ENCODE data around the gene UHRF1. TPM values are rescaled to one million over a fixed set of nuclear protein-coding genes. Genes with fewer than 3 reads are reported as not detected.

Gene UHRF1
- total RNA-seq (1 to 10 TPM; 4.9 to 7.5 TPM), polyA plus RNA-seq (1 to 10 TPM; 3.2 to 4.1 TPM)
- long read RNA-seq, donor 1, transcript UHRF1-205 (17 exons, 3,965 nt), result major isoform, 7 of 7 reads
- long read RNA-seq, donor 1, partial matches to known transcripts, result 0 of 7 reads
- long read RNA-seq, donor 1, other reads (novel, unspliced or antisense), result 0 of 7 reads
- long read RNA-seq, donor 2, partial matches to known transcripts, result 0 of 1 reads
- long read RNA-seq, donor 2, other reads (novel, unspliced or antisense), result 0 of 1 reads
- long read RNA-seq, donor 3, partial matches to known transcripts, result 0 of 3 reads
- long read RNA-seq, donor 3, other reads (novel, unspliced or antisense), result 0 of 3 reads
- long read RNA-seq, donor 4, partial matches to known transcripts, result 0 of 2 reads
- long read RNA-seq, donor 4, other reads (novel, unspliced or antisense), result 0 of 2 reads
- long read RNA-seq, donor 5, transcript UHRF1-205 (17 exons, 3,965 nt), result major isoform, 6 of 8 reads
- long read RNA-seq, donor 5, partial matches to known transcripts, result 0 of 8 reads
- long read RNA-seq, donor 5, other reads (novel, unspliced or antisense), result 0 of 8 reads

GRCh38 chr19:4909156-4909896 lies at the start of gene UHRF1:
TSS of gene UHRF1 (plus strand) at chr19:4909501. CDS start at chr19:4910886, 1,385 bp downstream.
- Histone ChIP-seq H3K36me3 (ENCODE audit: control insufficient read depth in 4 of 4, insufficient read depth in 4 of 4, low read length in 4 of 4) (no peaks in the 10 kb centered on the region), H3K9ac (ENCODE audit: insufficient read depth in 1 of 2, low read length in 2 of 2) (peak within 1 kb of the TSS in 1 of 2 donors; percentile 42), H3K27ac (ENCODE audit: low read depth in 1 of 2, low read length in 1 of 2) (no peak within 1 kb of the TSS), H3K9me3 (ENCODE audit: control insufficient read depth in 4 of 4, insufficient read depth in 3 of 4, low read length in 3 of 4) (no peaks in the 10 kb centered on the region), H3K4me3 (peak within 1 kb of the TSS; percentile 72), H3K4me1 (ENCODE audit: control insufficient read depth in 5 of 5, insufficient read depth in 5 of 5, low read length in 5 of 5) (peaks cover 0 to 20% (median 14%) of the 10 kb centered on the region in 5 donors), H3K27me3 (ENCODE audit: control insufficient read depth in 3 of 3, insufficient read depth in 3 of 3, low read length in 2 of 3) (no peaks in the 10 kb centered on the region)
- TF ChIP-seq CTCF (IDR thresholded peaks at IDR 0.05; ENCODE audit: control extremely low read depth, extremely low read depth), result no peak
- WGBS, 2 donors, result 2 to 5% methylated on average over 63 to 89 of the region's 89 CpGs
- DNase-seq, result peak; percentile 69 to 77 (median 69)
- ATAC-seq (ENCODE audit: insufficient read depth, low FRiP score), result no peak

- Histone ChIP-seq H3K4me1 (ENCODE audit: control insufficient read depth in 5 of 5, insufficient read depth in 5 of 5, low read length in 5 of 5) (no peaks in the 10 kb centered on the region), H3K27ac (ENCODE audit: low read depth in 1 of 2, low read length in 1 of 2) (no peak overlapping the region), H3K27me3 (ENCODE audit: control insufficient read depth in 3 of 3, insufficient read depth in 3 of 3, low read length in 2 of 3) (no peaks in the 10 kb centered on the region), H3K9ac (ENCODE audit: insufficient read depth in 1 of 2, low read length in 2 of 2) (no peak overlapping the region), H3K36me3 (ENCODE audit: control insufficient read depth in 4 of 4, insufficient read depth in 4 of 4, low read length in 4 of 4) (peaks cover 10 to 32% (median 12%) of the 10 kb centered on the region in 4 donors), H3K9me3 (ENCODE audit: control insufficient read depth in 4 of 4, insufficient read depth in 3 of 4, low read length in 3 of 4) (no peaks in the 10 kb centered on the region), H3K4me3 (no peak overlapping the region)
- no peak for TF ChIP-seq CTCF (IDR thresholded peaks at IDR 0.05; ENCODE audit: control extremely low read depth, extremely low read depth)
- 83 to 93% methylated on average over 11 of the region's 11 CpGs for WGBS, 2 donors
- ATAC-seq (ENCODE audit: insufficient read depth, low FRiP score) (no peak), DNase-seq (no peak)
Observed at GRCh38 chr19:4859697-4860096, 49.6 kb upstream of the UHRF1 start.

GRCh38 chr19:4861147-4861546 lies 48.2 kb upstream of the UHRF1 start:
- ATAC-seq (ENCODE audit: insufficient read depth, low FRiP score) (no peak), DNase-seq (peak in 1 of 3 donors; percentile 6)
- Histone ChIP-seq H3K9me3 (ENCODE audit: control insufficient read depth in 4 of 4, insufficient read depth in 3 of 4, low read length in 3 of 4) (no peaks in the 10 kb centered on the region), H3K9ac (ENCODE audit: insufficient read depth in 1 of 2, low read length in 2 of 2) (no peak overlapping the region), H3K27ac (ENCODE audit: low read depth in 1 of 2, low read length in 1 of 2) (no peak overlapping the region), H3K4me1 (ENCODE audit: control insufficient read depth in 5 of 5, insufficient read depth in 5 of 5, low read length in 5 of 5) (peaks cover 0 to under 1% (median 0%) of the 10 kb centered on the region in 5 donors), H3K36me3 (ENCODE audit: control insufficient read depth in 4 of 4, insufficient read depth in 4 of 4, low read length in 4 of 4) (peaks cover 10 to 26% (median 12%) of the 10 kb centered on the region in 4 donors), H3K27me3 (ENCODE audit: control insufficient read depth in 3 of 3, insufficient read depth in 3 of 3, low read length in 2 of 3) (no peaks in the 10 kb centered on the region), H3K4me3 (no peak overlapping the region)
- no peak for TF ChIP-seq CTCF (IDR thresholded peaks at IDR 0.05; ENCODE audit: control extremely low read depth, extremely low read depth)
- 71 to 75% methylated on average over 10 of the region's 10 CpGs for WGBS, 2 donors
